Cardiac fibroblast (primary cell): Measurements from ENCODE around the gene SAMMSON.

Experiments used
- DNase-seq, 2 donors: peaks; one replicate each; pipeline versions ENCODE4 v3.0.0 to v3.0.0-alpha.2; 2010; ENCODE audit warnings: low read depth in 2 of 2
- H3K4me3 ChIP-seq, 2 donors: replicated peaks in 1 of 2; 1 replicate in 1 of 2; 2 replicates in 1 of 2; pipeline ENCODE4 v1.5.1; 2011; ENCODE audit warnings: low read depth in 2 of 2, low read length in 2 of 2, mild to moderate bottlenecking in 2 of 2, moderate library complexity in 1 of 2
- CTCF ChIP-seq: IDR thresholded peaks from one replicate; pipeline ENCODE4 v1.5.1; 2011; ENCODE audit warnings: low read depth, mild to moderate bottlenecking, low read length, inconsistent platforms

The SAMMSON gene

DNA sequence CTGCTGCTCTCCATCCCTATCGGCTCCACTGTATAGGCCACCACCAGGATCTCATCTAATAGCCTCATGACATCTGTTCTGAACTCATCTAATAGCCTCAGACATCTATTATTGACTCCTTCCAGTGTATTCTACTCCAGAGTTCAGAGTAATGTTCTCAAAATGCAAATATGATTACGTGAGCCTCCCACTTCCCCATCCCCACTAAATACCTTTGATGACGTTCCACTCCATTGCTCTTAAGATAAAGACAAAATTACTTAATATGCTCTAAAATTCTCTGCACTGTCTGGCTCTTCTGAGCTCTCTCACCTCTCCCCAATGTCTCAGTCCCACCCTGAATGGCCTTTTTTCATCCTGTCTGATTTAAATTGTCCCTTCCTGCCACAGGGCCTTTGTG is 94.7 kb downstream of the SAMMSON start:
- no peak for DNase-seq
- TF ChIP-seq CTCF: no peak
- no peak overlapping the region for H3K4me3 ChIP-seq

GRCh38 chr3:70095260-70095659 is 95.7 kb downstream of the SAMMSON start:
- no peak overlapping the region for H3K4me3 ChIP-seq
- no peak for TF ChIP-seq CTCF

DNA sequence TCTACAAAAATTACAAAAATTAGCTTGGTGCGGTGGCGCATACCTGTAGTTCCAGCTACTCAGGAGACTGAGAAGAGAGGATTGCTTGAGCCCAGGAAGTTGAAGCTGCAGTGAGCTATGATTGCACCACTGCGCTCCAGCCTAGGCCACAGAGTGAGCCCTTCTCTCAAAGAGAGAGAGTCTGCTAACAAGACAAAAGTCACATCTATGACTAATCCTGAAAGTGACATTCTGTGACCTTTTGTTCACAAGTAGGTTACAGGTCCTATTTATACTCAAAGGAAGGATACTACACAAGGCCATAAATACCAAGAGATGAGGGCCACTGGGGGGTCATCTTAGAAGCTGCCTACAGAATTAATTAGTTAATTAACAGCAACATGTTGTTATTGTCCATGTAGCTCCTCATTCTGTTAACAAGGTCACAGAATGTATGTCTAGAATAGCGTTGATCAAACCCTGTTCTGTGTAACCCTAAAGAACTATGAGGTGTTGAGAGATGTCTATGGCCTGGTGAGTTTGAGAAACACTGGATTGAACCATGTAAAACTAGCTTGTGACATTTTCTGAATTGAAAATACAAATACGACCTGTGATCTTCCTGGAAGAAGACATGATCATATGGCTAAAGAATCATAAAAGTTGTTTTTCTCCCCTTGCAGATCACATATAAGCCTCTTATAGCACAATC is 97.0 kb downstream of the SAMMSON start:
- no peak overlapping the region for H3K4me3 ChIP-seq
- DNase-seq: no peak
- no peak for TF ChIP-seq CTCF

More at GRCh38 chr3:70095260-70095659, 95.7 kb downstream of the SAMMSON start:
- no peak for DNase-seq

- H3K4me3 ChIP-seq: no peak overlapping the region
- no peak for TF ChIP-seq CTCF
Observed at GRCh38 chr3:70097084-70097483, 97.6 kb downstream of the SAMMSON start.

GRCh38 chr3:70108072-70108471 is 108.5 kb downstream of the SAMMSON start:
- no peak overlapping the region for H3K4me3 ChIP-seq
- DNase-seq: peak; percentile 5 to 20
- TF ChIP-seq CTCF: peak; percentile 58

More at GRCh38 chr3:70097084-70097483, 97.6 kb downstream of the SAMMSON start:
- no peak for DNase-seq

- no peak overlapping the region for H3K4me3 ChIP-seq
- DNase-seq: no peak
- no peak for TF ChIP-seq CTCF
Observed at GRCh38 chr3:70108546-70108945, 109.0 kb downstream of the SAMMSON start.

DNA sequence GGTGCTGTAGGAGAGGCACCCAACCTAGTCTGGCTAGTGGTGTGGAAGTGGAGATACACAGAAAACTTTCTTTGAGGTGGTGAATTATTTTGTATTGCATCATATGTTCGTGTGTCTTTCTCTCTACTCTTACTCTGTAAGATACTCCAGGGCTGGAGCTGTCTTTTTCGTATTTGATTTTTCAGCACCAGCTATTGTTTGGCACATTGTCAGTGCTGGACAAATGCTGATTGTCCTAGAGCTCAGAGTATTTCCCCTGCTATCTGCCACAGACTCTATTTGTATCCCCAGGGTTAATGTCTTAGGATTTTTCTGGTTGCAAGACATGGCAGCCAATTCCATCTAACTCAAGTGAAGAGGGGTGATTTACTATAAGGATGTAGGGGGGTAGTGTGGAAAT is 110.5 kb downstream of the SAMMSON start:
- H3K4me3 ChIP-seq: no peak overlapping the region
- TF ChIP-seq CTCF: no peak
- no peak for DNase-seq
